Prostate gland (tissue), 2 donors: ENCODE measurements around the gene PANX2.

ENCODE experiments used
- POLR2A ChIP-seq: fragments of 450-650 bp; IDR thresholded peaks from one replicate; pipeline ENCODE4 v1.6.1; 2016; ENCODE audit warnings: antibody characterized with exemption, mild to moderate bottlenecking
- POLR2AphosphoS5 ChIP-seq: sonication (generic); formaldehyde crosslinking; IDR thresholded peaks from one replicate; pipeline ENCODE4 v1.6.1; 2017; ENCODE audit warnings: antibody characterized with exemption
- TF ChIP-seq, protein P1 (sequence below), 4 experiments: fragments of 200-600 bp in 2 of 4; fragments of 450-650 bp in 2 of 4; sonication (generic) in 2 of 4; IDR thresholded peaks; 1 replicate in 3 of 4; 2 replicates in 1 of 4; pipeline ENCODE4 v1.5.1; 2016 to 2019; ENCODE audit warnings: antibody characterized with exemption in 4 of 4, mild to moderate bottlenecking in 2 of 4, moderate library complexity in 2 of 4

DNA sequence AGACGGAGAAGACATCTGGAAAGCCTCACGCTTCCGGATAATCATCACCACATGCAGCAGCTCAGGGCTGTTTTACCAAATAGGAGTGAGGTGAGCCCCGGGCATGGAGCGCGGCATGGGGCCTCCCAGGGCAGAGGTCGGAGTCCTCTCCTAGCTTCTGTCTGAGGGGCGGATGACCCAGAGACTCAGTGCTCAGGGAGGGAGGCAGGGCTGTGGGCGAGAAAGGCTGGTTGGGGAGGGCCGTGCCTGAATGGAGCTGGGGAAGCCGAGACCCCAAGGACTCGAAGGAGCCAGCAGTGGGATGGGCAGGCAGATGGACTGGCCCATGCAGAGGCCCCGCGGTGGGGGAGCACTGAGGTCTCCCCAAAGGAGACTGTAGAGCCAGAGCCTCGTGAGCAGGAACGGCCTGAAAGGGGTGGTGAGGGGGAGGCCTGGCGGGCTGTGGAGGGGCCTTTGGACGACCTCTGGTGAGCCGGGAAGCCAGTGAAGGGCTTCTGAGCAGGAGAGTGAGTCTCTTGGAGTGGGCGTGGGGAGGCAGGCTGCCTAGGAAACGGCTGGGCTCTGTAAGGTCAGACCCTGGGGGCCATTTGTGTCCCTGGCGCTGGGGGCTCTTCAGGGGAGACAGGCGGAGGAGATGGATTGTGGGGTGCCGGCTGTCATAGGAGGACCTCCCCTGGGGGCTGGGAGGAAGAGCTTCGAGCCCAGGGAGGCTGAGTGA is 24.7 kb upstream of the PANX2 start:
- TF ChIP-seq, protein P1, sequence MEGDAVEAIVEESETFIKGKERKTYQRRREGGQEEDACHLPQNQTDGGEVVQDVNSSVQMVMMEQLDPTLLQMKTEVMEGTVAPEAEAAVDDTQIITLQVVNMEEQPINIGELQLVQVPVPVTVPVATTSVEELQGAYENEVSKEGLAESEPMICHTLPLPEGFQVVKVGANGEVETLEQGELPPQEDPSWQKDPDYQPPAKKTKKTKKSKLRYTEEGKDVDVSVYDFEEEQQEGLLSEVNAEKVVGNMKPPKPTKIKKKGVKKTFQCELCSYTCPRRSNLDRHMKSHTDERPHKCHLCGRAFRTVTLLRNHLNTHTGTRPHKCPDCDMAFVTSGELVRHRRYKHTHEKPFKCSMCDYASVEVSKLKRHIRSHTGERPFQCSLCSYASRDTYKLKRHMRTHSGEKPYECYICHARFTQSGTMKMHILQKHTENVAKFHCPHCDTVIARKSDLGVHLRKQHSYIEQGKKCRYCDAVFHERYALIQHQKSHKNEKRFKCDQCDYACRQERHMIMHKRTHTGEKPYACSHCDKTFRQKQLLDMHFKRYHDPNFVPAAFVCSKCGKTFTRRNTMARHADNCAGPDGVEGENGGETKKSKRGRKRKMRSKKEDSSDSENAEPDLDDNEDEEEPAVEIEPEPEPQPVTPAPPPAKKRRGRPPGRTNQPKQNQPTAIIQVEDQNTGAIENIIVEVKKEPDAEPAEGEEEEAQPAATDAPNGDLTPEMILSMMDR (IDR thresholded peaks at IDR 0.05), result no peak
- no peak for TF ChIP-seq POLR2A
- no peak for TF ChIP-seq POLR2AphosphoS5
